Measurements from ENCODE around the gene NRBF2. TPM values are rescaled to one million over a fixed set of nuclear protein-coding genes. Genes with fewer than 3 reads are reported as not detected.

NRBF2 gene
- total and polyA plus RNA-seq, 2 experiments from 2014 or later = 35.6 to 44.5 TPM

DNA sequence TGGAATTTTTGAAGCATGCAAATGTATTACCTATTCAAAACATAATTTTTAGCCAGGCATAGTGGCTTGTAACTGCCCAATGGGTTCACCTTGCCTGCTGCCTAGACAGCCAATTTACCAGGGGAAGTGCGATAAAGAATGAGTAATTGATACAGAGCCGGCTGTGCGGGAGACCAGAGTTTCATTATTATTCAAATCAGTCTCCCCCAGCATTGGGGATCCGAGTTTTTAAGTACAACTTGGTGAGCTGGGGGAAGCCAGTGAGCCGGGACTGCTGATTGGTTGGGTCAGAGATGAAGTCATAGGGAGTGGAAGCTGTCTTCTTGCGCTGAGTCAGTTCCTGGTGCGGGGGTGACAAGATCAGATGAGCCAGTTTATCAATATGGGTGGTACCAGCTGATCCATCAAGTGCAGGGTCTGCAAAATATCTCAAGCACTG, 29.1 kb upstream of the NRBF2 start:
- H3K4me2 ChIP-seq = no peak overlapping the region
- H4K20me1 ChIP-seq (ENCODE audit: insufficient read depth, poor library complexity, severe bottlenecking) = no peaks in the 10 kb centered on the region
- no peak for DNase-seq (ENCODE audit: low spot score)
- H3K9me3 ChIP-seq (ENCODE audit: low read depth) = no peaks in the 10 kb centered on the region
- no peaks in the 10 kb centered on the region for H3K27me3 ChIP-seq
- no peak overlapping the region for H3K27ac ChIP-seq
- no peaks in the 10 kb centered on the region for H3K4me1 ChIP-seq (ENCODE audit: insufficient read depth)
- TF ChIP-seq EZH2 (IDR thresholded peaks at IDR 0.05; ENCODE audit: borderline replicate concordance) = no peak
- no peak for TF ChIP-seq EZH2phosphoT487 (IDR thresholded peaks at IDR 0.05; ENCODE audit: low read depth, severe bottlenecking, unreplicated experiment)
- TF ChIP-seq, protein P1, sequence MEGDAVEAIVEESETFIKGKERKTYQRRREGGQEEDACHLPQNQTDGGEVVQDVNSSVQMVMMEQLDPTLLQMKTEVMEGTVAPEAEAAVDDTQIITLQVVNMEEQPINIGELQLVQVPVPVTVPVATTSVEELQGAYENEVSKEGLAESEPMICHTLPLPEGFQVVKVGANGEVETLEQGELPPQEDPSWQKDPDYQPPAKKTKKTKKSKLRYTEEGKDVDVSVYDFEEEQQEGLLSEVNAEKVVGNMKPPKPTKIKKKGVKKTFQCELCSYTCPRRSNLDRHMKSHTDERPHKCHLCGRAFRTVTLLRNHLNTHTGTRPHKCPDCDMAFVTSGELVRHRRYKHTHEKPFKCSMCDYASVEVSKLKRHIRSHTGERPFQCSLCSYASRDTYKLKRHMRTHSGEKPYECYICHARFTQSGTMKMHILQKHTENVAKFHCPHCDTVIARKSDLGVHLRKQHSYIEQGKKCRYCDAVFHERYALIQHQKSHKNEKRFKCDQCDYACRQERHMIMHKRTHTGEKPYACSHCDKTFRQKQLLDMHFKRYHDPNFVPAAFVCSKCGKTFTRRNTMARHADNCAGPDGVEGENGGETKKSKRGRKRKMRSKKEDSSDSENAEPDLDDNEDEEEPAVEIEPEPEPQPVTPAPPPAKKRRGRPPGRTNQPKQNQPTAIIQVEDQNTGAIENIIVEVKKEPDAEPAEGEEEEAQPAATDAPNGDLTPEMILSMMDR (IDR thresholded peaks at IDR 0.05; ENCODE audit: poor library complexity) = no peak
- no peak overlapping the region for H2AFZ ChIP-seq
- no peaks in the 10 kb centered on the region for H3K36me3 ChIP-seq (replicated peaks; ENCODE audit: insufficient read depth, low read depth)
- H3K4me3 ChIP-seq = no peak overlapping the region
- 64% methylated on average over 7 of the region's 7 CpGs for WGBS (ENCODE audit: low lambda C conversion rate, missing lambda C conversion rate)
- no peaks in the 10 kb centered on the region for H3K79me2 ChIP-seq
- no peaks in the 10 kb centered on the region for H3K9me2 ChIP-seq (replicated peaks; ENCODE audit: insufficient read depth)

DNA sequence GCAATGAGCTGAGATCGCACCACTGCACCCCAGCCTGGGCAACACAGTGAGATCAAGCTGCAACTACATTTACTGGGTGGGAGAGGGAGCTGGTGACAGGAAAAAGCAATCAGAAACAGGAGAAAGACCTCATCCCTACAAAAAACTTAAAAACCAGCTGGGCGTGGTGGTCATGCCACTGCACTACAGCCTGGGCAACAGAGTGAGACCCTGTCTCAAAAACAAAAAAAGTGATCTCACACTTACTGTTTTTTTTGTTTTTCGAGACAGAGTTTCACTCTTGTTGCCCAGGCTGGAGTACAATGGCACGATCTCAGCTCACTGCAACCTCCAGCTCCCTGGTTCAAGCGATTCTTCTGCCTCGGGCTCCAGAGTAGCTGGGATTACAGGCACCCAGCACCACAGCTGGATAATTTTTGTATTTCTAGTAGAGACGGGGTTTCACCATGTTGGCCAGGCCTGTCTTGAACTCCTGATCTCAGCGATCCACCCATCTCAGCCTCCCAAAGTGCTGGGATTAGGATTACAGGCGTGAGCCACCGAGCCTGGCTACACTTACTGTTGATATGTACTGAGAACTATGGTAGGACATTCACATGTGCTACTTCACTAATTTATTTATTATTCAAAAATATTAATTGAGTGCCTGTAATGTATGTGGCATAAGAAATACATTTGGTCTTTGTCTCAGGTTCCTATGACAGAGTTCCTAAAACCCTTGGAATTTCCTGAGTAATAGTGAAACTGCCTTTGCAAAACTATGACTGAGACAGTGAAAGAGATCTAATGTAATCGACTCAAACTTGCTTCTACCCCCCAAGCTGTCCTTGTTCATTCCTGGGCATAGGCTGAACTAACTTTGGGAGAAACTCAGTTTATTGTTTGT, 27.7 kb upstream of the NRBF2 start:
- Histone ChIP-seq H3K79me2 (no peaks in the 10 kb centered on the region), H3K9me2 (replicated peaks; ENCODE audit: insufficient read depth) (no peaks in the 10 kb centered on the region), H3K27ac (no peak overlapping the region), H2AFZ (no peak overlapping the region), H3K4me2 (no peak overlapping the region), H3K27me3 (no peaks in the 10 kb centered on the region), H3K36me3 (replicated peaks; ENCODE audit: insufficient read depth, low read depth) (no peaks in the 10 kb centered on the region), H3K9me3 (ENCODE audit: low read depth) (no peaks in the 10 kb centered on the region), H3K4me1 (ENCODE audit: insufficient read depth) (no peaks in the 10 kb centered on the region), H3K4me3 (no peak overlapping the region), H4K20me1 (ENCODE audit: insufficient read depth, poor library complexity, severe bottlenecking) (no peaks in the 10 kb centered on the region)
- DNase-seq (ENCODE audit: low spot score) = no peak
- 89% methylated on average over 11 of the region's 11 CpGs for WGBS (ENCODE audit: low lambda C conversion rate, missing lambda C conversion rate)
- no peak for TF ChIP-seq EZH2phosphoT487 (IDR thresholded peaks at IDR 0.05; ENCODE audit: low read depth, severe bottlenecking, unreplicated experiment)
- TF ChIP-seq EZH2 (IDR thresholded peaks at IDR 0.05; ENCODE audit: borderline replicate concordance) = no peak
- TF ChIP-seq, protein P1 (IDR thresholded peaks at IDR 0.05; ENCODE audit: poor library complexity) = no peak

DNA sequence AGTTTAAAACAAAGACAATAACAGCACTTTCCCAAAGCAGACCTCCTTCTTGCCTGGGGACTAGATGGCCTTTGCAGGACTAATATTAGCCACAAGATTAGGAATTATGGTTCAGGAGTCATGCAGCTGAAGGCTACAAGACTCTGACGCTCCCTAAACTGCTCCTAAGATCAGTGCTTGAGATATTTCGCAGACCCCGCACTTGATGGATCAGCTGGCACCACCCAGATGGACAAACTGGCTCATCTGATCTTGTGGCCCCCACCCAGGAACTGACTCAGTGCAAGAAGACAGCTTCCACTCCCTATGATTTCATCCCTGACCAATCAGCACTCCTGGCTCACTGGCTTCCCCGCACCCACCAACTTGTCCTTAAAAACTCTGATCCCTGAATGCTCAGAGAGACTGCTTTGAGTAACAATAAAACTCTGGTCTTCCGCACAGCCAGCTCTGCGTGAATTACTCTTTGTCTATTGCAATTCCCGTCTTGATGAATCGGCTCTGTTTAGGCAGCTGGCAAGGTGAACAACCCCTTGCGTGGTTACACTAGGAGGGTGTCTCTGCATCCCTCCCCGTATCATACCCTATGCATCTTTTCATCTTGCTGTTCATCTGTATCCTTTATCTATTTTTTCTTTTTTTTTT, 26.9 kb upstream of the NRBF2 start:
- Histone ChIP-seq H4K20me1 (ENCODE audit: insufficient read depth, poor library complexity, severe bottlenecking) (no peaks in the 10 kb centered on the region), H3K4me3 (no peak overlapping the region), H3K27ac (no peak overlapping the region), H3K36me3 (replicated peaks; ENCODE audit: insufficient read depth, low read depth) (no peaks in the 10 kb centered on the region), H3K9me2 (replicated peaks; ENCODE audit: insufficient read depth) (no peaks in the 10 kb centered on the region), H3K27me3 (no peaks in the 10 kb centered on the region), H3K4me2 (no peak overlapping the region), H3K4me1 (ENCODE audit: insufficient read depth) (no peaks in the 10 kb centered on the region), H3K9me3 (ENCODE audit: low read depth) (no peaks in the 10 kb centered on the region), H2AFZ (no peak overlapping the region), H3K79me2 (no peaks in the 10 kb centered on the region)
- TF ChIP-seq, protein P1 (IDR thresholded peaks at IDR 0.05; ENCODE audit: poor library complexity) = no peak
- TF ChIP-seq EZH2 (IDR thresholded peaks at IDR 0.05; ENCODE audit: borderline replicate concordance) (no peak), EZH2phosphoT487 (IDR thresholded peaks at IDR 0.05; ENCODE audit: low read depth, severe bottlenecking, unreplicated experiment) (no peak)
- no peak for DNase-seq (ENCODE audit: low spot score)
- 57% methylated on average over 10 of the region's 10 CpGs for WGBS (ENCODE audit: low lambda C conversion rate, missing lambda C conversion rate)
